GM12878 (cell line): ENCODE results near the gene NELFB. TPM values are rescaled to one million over a fixed set of nuclear protein-coding genes. Genes with fewer than 3 reads are reported as not detected.

Experiments
- CREM ChIP-seq: IDR thresholded peaks from 2 replicates; pipeline ENCODE4 v1.6.1; 2014; ENCODE audit warnings: antibody characterized with exemption, low read depth
- DPF2 ChIP-seq: fragments of 450-650 bp; IDR thresholded peaks from 2 replicates; pipeline ENCODE4 v1.6.1; 2017; ENCODE audit warnings: mild to moderate bottlenecking
- ESRRA ChIP-seq: IDR thresholded peaks from 2 replicates; pipeline ENCODE4 v1.6.1; 2012; ENCODE audit warnings: mild to moderate bottlenecking, low read length, improper control_type of control experiment
- IKZF1 ChIP-seq: fragments of 450-650 bp; conservative IDR thresholded peaks from 2 replicates; pipeline ENCODE4 v1.6.1; 2017; ENCODE audit warnings: antibody characterized with exemption, mild to moderate bottlenecking
- IKZF2 ChIP-seq, 2 experiments: fragments of 450-650 bp; IDR thresholded peaks; 2 replicates each; pipeline ENCODE4 v1.6.1; 2017; ENCODE audit warnings: mild to moderate bottlenecking in 2 of 2, moderate library complexity in 2 of 2
- KLF5 ChIP-seq: fragments of 450-650 bp; IDR thresholded peaks from 2 replicates; pipeline ENCODE4 v1.6.1; 2014; ENCODE audit warnings: mild to moderate bottlenecking; ENCODE audit not compliant: partially characterized antibody
- LARP7 ChIP-seq: fragments of 450-650 bp; IDR thresholded peaks from 2 replicates; pipeline ENCODE4 v1.6.1; 2017; ENCODE audit warnings: mild to moderate bottlenecking
- MEF2B ChIP-seq: fragments of 450-650 bp; IDR thresholded peaks from 2 replicates; pipeline ENCODE4 v1.6.1; 2018; ENCODE audit warnings: mild to moderate bottlenecking, moderate library complexity; ENCODE audit not compliant: partially characterized antibody, poor library complexity, severe bottlenecking
- NRF1 ChIP-seq: conservative IDR thresholded peaks from 2 replicates; pipeline ENCODE4 v1.6.1; 2011; ENCODE audit warnings: mild to moderate bottlenecking, low read depth, low read length, improper control_type of control experiment
- RAD21 ChIP-seq: IDR thresholded peaks from 2 replicates; pipeline ENCODE4 v1.6.1; 2011; ENCODE audit warnings: mild to moderate bottlenecking, low read depth, low read length, moderate library complexity; ENCODE audit not compliant: insufficient read depth
- RB1 ChIP-seq: fragments of 450-650 bp; formaldehyde crosslinking; IDR thresholded peaks from 2 replicates; pipeline ENCODE4 v1.6.1; 2017; ENCODE audit warnings: mild to moderate bottlenecking, borderline replicate concordance
- RCOR1 ChIP-seq: conservative IDR thresholded peaks from 2 replicates; pipeline ENCODE4 v1.6.1; 2012; ENCODE audit warnings: low read depth, low read length, improper control_type of control experiment
- TCF3 ChIP-seq: IDR thresholded peaks from 2 replicates; pipeline ENCODE4 v1.6.1; 2012; ENCODE audit warnings: low read depth, mild to moderate bottlenecking, low read length, borderline replicate concordance; ENCODE audit not compliant: insufficient read depth
- YY1 ChIP-seq: IDR thresholded peaks from 2 replicates; pipeline ENCODE4 v1.6.1; 2011; ENCODE audit warnings: low read depth, mild to moderate bottlenecking, low read length
- ZBTB4 ChIP-seq: fragments of 450-650 bp; formaldehyde crosslinking; IDR thresholded peaks from 2 replicates; pipeline ENCODE4 v1.4.0; 2022; ENCODE audit warnings: mild to moderate bottlenecking, moderate library complexity
- ZNF592 ChIP-seq: fragments of 450-650 bp; IDR thresholded peaks from 2 replicates; pipeline ENCODE4 v1.6.1; 2017; ENCODE audit warnings: mild to moderate bottlenecking, moderate library complexity
- ZZZ3 ChIP-seq: IDR thresholded peaks from 2 replicates; pipeline ENCODE4 v1.6.1; 2011; ENCODE audit warnings: low read depth; ENCODE audit not compliant: control insufficient read depth, insufficient read length
- polyA plus RNA-seq, 11 experiments: library from polyadenylated mRNA; depleted of rRNA in 4 of 11; unstranded in 6 of 11; stranded (reverse) in 5 of 11; fragments of >200 nt; fragmentation: Nextera tagmentation in 4 of 11; fragmentation: Illumina TruSeq in 1 of 11; extraction: Ambion mirVana in 4 of 11; extraction: Trizol in 1 of 11; gene quantifications; 1 replicate in 1 of 11; 2 replicates in 10 of 11; pipeline versions ENCODE4 v1.2.1 to v1.2.3, GENCODE V29; 2011 to 2016; ENCODE audit warnings: inconsistent platforms in 2 of 11, missing spikeins in 2 of 11, low read depth in 1 of 11
- total RNA-seq, 4 experiments: library from RNA; depleted of rRNA in 3 of 4; stranded (reverse); fragments of >200 nt in 3 of 4; fragmentation: Illumina TruSeq in 1 of 4; extraction: Trizol in 1 of 4; gene quantifications; 2 replicates each; pipeline versions ENCODE4 v1.2.1 to v1.2.3, GENCODE V29; 2013 to 2021
- TF ChIP-seq, protein P1 (sequence below): fragments of 450-650 bp; IDR thresholded peaks from 2 replicates; pipeline ENCODE4 v1.6.1; 2017; ENCODE audit warnings: mild to moderate bottlenecking, low read depth, inconsistent platforms; ENCODE audit not compliant: poor library complexity, severe bottlenecking
- TF ChIP-seq, protein P2 (sequence below): IDR thresholded peaks from 2 replicates; pipeline ENCODE4 v1.6.1; 2011; ENCODE audit warnings: borderline replicate concordance, low read depth, mild to moderate bottlenecking, moderate library complexity, mixed read lengths, low read length; ENCODE audit not compliant: insufficient read depth; ENCODE audit errors: extremely low read length

Gene NELFB
- total and polyA plus RNA-seq, 10 of the 15 experiments (the other 5 are each of a cell fraction or from before 2014, with no cell fraction given) = 0.19 to 63.4 (median 30.9) TPM

- TF ChIP-seq RAD21 = peak; percentile 86
- TF ChIP-seq CREM = no peak
- TF ChIP-seq LARP7 = peak; percentile 67
- TF ChIP-seq, protein P1, sequence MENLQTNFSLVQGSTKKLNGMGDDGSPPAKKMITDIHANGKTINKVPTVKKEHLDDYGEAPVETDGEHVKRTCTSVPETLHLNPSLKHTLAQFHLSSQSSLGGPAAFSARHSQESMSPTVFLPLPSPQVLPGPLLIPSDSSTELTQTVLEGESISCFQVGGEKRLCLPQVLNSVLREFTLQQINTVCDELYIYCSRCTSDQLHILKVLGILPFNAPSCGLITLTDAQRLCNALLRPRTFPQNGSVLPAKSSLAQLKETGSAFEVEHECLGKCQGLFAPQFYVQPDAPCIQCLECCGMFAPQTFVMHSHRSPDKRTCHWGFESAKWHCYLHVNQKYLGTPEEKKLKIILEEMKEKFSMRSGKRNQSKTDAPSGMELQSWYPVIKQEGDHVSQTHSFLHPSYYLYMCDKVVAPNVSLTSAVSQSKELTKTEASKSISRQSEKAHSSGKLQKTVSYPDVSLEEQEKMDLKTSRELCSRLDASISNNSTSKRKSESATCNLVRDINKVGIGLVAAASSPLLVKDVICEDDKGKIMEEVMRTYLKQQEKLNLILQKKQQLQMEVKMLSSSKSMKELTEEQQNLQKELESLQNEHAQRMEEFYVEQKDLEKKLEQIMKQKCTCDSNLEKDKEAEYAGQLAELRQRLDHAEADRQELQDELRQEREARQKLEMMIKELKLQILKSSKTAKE = peak; percentile 28
- 0 out of 2 replicates have a peak, but pooled peaks have one; percentile 46 for TF ChIP-seq TCF3
- TF ChIP-seq ZNF592 = 0 out of 2 replicates have a peak, but pooled peaks have one; percentile 62
- no peak for TF ChIP-seq IKZF2 (IDR thresholded peaks at IDR 0.05)
- TF ChIP-seq KLF5 = no peak
- TF ChIP-seq, protein P2, sequence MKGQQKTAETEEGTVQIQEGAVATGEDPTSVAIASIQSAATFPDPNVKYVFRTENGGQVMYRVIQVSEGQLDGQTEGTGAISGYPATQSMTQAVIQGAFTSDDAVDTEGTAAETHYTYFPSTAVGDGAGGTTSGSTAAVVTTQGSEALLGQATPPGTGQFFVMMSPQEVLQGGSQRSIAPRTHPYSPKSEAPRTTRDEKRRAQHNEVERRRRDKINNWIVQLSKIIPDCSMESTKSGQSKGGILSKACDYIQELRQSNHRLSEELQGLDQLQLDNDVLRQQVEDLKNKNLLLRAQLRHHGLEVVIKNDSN = no peak
- TF ChIP-seq RB1 = peak; percentile 71; the same call in 1 of the 2 replicates
- TF ChIP-seq RCOR1 = no peak
- no peak for TF ChIP-seq ZBTB4 (CRISPR knock-in tag)
- TF ChIP-seq NRF1 = no peak; the same call in 1 of the 2 replicates
- TF ChIP-seq YY1 = peak; percentile 68; the same call in 1 of the 2 replicates
- TF ChIP-seq ZZZ3 = no peak
- TF ChIP-seq ESRRA = no peak
- TF ChIP-seq DPF2 = peak; percentile 57; the same call in 1 of the 2 replicates
- TF ChIP-seq MEF2B = peak; percentile 51
- TF ChIP-seq IKZF1 = peak; percentile 54; the same call in 1 of the 2 replicates
Measured at GRCh38 chr9:137227054-137227852, 27.9 kb upstream of the NELFB start, which contains the start of gene RNF224 (continued).
